Measurements from ENCODE around the gene RGS17. TPM values are rescaled to one million over a fixed set of nuclear protein-coding genes. Genes with fewer than 3 reads are reported as not detected.

Gene RGS17
- total and polyA plus RNA-seq, 12 donors = 0.04 to 0.41 (median 0.17) TPM; not detected in 1

GRCh38 chr6:152981219-152981618, 149.9 kb downstream of the RGS17 start:
- DNase-seq = no peak
- H3K36me3 ChIP-seq = peaks cover 0 to 14% (median 0%) of the 10 kb centered on the region in 9 donors
- intact Hi-C loops (cut with DNase I) = no loop called here
- H3K27me3 ChIP-seq = no peaks in the 10 kb centered on the region
- 36 to 53% methylated on average over 2 of the region's 2 CpGs for WGBS, 2 donors
- H3K4me3 ChIP-seq = peak overlapping the region in 1 of 10 donors; percentile 72
- no peak overlapping the region for H3K27ac ChIP-seq
- no peaks in the 10 kb centered on the region for H3K9me3 ChIP-seq
- H3K4me1 ChIP-seq = peaks cover 15 to 66% (median 27%) of the 10 kb centered on the region in 9 donors
- no peak for TF ChIP-seq CTCF (IDR thresholded peaks at IDR 0.05)
- ATAC-seq = no peak

DNA sequence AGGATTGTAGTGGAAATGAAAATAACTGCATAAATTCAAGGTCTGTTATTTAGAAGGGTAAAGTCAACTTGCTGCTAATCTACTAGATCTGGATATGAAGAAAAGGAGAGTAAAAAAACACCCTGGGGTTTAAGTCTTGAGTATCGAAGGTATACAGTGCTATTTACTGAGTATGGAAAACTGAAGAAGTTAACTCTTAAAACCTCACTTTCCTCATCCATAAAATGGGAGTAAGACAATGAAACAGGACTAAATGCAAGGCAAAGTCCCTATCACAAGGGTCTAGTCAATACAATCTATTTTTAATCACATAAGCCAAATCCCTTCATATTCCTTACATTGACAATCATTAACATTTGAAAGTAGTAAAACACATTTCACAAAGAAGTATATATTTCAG, 150.4 kb downstream of the RGS17 start:
- peak overlapping the region in 1 of 10 donors; percentile 15 for H3K4me3 ChIP-seq
- intact Hi-C loops (cut with DNase I) = no loop called here

DNA sequence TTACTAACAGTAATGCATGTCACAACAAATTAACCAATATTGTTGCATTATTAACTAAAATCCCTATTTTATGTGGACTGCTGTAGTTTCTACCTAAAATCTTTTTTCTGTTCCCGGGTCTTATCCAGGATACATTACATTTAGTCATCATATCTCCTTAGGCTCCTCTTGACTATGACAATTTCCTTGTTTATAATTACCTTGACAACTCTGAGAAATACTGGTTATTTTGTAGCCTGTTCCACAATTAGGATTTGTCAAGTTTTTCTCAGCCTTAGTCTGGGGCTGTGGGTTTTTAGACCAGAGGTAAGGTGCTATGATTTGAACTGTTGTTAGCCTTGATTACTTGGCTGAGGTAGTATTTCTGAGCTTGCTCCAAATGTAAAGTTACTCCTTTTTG, 152.0 kb downstream of the RGS17 start:
- no peak for TF ChIP-seq CTCF (IDR thresholded peaks at IDR 0.05)
- Histone ChIP-seq H3K27ac (no peak overlapping the region), H3K36me3 (peaks cover 0 to 27% (median 6%) of the 10 kb centered on the region in 9 donors), H3K4me3 (no peak overlapping the region), H3K27me3 (no peaks in the 10 kb centered on the region), H3K9me3 (no peaks in the 10 kb centered on the region), H3K4me1 (peaks cover 9 to 76% (median 12%) of the 10 kb centered on the region in 9 donors)
- WGBS, 2 donors = 72 to 90% methylated on average over 1 of the region's 1 CpG
- intact Hi-C loops (cut with DNase I) = loop anchor here in 1 of 10 donors (10.0 kb wide), 1 partner anchor 46 kb away; no protein-coding TSS in a partner anchor
- ATAC-seq (no peak), DNase-seq (no peak)

More for the DNA sequence above, 150.4 kb downstream of the RGS17 start:
- peaks cover 0 to 18% (median 0%) of the 10 kb centered on the region in 9 donors for H3K36me3 ChIP-seq
- TF ChIP-seq CTCF (IDR thresholded peaks at IDR 0.05) = no peak
- ATAC-seq = no peak
- H3K27ac ChIP-seq = no peak overlapping the region
- DNase-seq = no peak
- no peaks in the 10 kb centered on the region for H3K27me3 ChIP-seq
- no peaks in the 10 kb centered on the region for H3K9me3 ChIP-seq
- WGBS, 2 donors = 71 to 73% methylated on average over 1 of the region's 1 CpG
- H3K4me1 ChIP-seq = peaks cover 15 to 72% (median 27%) of the 10 kb centered on the region in 9 donors

DNA sequence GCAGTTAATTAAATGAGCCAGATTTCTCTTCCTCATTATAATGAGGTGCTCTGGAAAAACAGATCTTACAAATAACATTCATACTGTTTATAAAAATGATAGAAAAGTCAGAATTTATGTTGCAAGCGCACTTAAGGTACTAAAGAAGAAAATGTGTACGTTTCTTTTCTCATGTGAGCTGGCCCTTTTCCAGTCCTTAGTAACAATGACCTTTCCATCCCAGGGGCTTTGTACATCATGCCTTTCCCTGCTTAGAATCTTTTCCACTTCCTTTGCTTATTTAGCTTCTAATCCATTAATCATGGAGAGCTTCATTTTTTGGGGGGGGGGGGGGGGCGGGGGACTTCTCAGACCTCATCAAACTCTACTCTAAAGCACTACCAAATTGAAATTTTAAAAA, 153.0 kb downstream of the RGS17 start:
- Histone ChIP-seq H3K9me3 (no peaks in the 10 kb centered on the region), H3K36me3 (peaks cover 0 to 38% (median 6%) of the 10 kb centered on the region in 9 donors), H3K27me3 (no peaks in the 10 kb centered on the region), H3K4me1 (peaks cover 9 to 79% (median 11%) of the 10 kb centered on the region in 9 donors), H3K4me3 (no peak overlapping the region), H3K27ac (no peak overlapping the region)
- ATAC-seq (no peak), DNase-seq (no peak)
- WGBS, 2 donors = 49 to 59% methylated on average over 3 of the region's 3 CpGs
- TF ChIP-seq CTCF (IDR thresholded peaks at IDR 0.05) = no peak
- intact Hi-C loops (cut with DNase I) = loop anchor here in 1 of 10 donors (10.0 kb wide), 1 partner anchor 47 kb away; no protein-coding TSS in a partner anchor
